Vagina (tissue), 2 donors: ENCODE measurements around the gene ROCK2.

Source experiments
- POLR2A ChIP-seq, 2 donors: fragments of 450-650 bp; IDR thresholded peaks; one replicate each; pipeline ENCODE4 v1.6.1; 2017; ENCODE audit warnings: antibody characterized with exemption in 2 of 2, mild to moderate bottlenecking in 2 of 2, moderate library complexity in 2 of 2
- POLR2AphosphoS5 ChIP-seq, 2 donors: sonication (generic); formaldehyde crosslinking; IDR thresholded peaks; one replicate each; pipeline ENCODE4 v1.9.0; 2017; ENCODE audit warnings: antibody characterized with exemption in 2 of 2, mild to moderate bottlenecking in 2 of 2, low read depth in 1 of 2; ENCODE audit not compliant: insufficient read depth in 1 of 2
- TF ChIP-seq, protein P1 (sequence below), 3 experiments: fragments of 450-650 bp in 2 of 3; fragments of 200-600 bp in 1 of 3; sonication (generic) in 1 of 3; IDR thresholded peaks; one replicate each; pipeline ENCODE4 v1.5.1; 2017 to 2019; ENCODE audit warnings: antibody characterized with exemption in 3 of 3, mild to moderate bottlenecking in 2 of 3, moderate library complexity in 2 of 3

DNA sequence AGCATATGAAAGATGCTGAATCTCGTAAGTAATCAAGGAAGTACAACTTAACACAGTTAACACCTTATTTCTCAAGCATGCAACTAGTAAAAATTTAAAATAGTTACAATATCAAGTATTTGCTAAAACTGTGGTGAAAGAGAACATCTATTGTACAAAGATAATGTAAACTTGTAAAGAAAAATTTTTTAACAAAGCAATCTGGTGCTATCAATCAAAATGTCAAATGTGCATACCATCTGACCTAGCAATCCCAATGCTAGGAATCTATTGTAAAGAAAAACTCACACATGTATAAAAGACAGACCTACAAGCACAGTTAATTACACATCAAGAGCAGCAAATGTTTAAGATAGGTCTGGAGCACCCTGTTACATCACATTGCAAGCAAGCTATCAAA, 99.1 kb downstream of the ROCK2 start:
- no peak for TF ChIP-seq POLR2A (IDR thresholded peaks at IDR 0.05)
- TF ChIP-seq, protein P1, sequence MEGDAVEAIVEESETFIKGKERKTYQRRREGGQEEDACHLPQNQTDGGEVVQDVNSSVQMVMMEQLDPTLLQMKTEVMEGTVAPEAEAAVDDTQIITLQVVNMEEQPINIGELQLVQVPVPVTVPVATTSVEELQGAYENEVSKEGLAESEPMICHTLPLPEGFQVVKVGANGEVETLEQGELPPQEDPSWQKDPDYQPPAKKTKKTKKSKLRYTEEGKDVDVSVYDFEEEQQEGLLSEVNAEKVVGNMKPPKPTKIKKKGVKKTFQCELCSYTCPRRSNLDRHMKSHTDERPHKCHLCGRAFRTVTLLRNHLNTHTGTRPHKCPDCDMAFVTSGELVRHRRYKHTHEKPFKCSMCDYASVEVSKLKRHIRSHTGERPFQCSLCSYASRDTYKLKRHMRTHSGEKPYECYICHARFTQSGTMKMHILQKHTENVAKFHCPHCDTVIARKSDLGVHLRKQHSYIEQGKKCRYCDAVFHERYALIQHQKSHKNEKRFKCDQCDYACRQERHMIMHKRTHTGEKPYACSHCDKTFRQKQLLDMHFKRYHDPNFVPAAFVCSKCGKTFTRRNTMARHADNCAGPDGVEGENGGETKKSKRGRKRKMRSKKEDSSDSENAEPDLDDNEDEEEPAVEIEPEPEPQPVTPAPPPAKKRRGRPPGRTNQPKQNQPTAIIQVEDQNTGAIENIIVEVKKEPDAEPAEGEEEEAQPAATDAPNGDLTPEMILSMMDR (IDR thresholded peaks at IDR 0.05) = no peak
- TF ChIP-seq POLR2AphosphoS5 (IDR thresholded peaks at IDR 0.05; ENCODE audit: insufficient read depth in 1 of 2, low read depth in 1 of 2) = no peak
